TTC549 (cell line): ENCODE data around the gene GCLC.
"Not testable (repeated sequence)": the region's sequence is repeated elsewhere in the genome, so short reads cannot be mapped to it uniquely, and the experiment has no call there.

Source experiments
- FAIRE-seq: peaks from 2 replicates; lab custom pipeline; 2012; peaks lifted over from hg19 to GRCh38; lab: Jason Lieb, UNC

GCLC gene

DNA sequence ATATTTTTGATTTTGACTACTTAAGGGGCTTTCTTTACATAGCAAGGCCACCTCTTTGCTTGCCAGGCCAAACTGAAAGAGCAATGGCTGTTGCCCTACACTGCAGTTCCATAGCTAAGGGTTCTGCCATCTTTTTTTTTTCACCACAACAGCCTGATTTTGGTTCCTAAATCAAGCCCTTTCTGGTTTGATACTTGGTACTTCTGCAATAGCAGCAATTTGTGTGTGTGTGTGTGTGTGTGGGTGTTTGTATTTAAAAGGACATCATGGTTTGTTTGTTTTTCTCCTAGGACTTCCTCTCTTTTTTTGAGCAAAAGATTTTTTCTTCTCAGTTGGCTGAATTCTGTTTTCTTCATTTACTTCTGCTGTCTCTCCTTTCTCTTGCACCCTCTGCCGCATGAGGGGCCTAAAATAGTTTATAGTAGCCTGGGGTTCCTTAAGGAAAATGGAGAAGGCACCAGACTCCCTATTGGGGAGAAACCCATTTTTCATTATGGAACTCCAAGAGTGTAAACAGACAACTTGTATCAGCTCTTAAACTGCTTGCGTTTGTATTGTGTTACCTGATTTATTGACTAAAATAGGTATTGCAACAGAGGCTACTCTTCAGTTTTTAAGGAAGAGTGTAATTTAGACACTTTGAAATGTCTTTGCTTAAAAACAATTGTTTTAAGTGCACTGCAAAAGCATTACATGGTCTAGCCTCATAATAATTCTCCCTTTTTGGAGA is 12.2 kb upstream of the GCLC start:
- FAIRE-seq: no peak

- FAIRE-seq: not testable (repeated sequence)
Measured at GRCh38 chr6:53553600-53553999, 8.7 kb upstream of the GCLC start.

DNA sequence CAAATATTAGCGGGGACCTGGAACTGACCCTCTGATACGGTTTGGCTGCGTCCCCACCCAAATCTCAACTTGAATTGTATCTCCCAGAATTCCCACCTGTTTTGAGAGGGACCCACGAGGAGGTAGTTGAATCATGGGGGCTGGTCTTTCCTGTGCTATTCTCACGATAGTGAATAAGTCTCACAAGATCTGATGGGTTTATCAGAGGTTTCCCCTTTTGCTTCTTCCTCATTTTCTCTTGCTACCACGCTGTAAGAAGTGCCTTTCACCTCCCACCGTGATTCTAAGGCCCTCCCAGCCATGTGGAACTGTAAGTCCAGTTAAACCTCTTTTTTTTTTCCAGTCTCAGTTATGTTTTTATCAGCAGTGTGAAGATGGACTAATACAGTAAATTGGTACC is 6.8 kb upstream of the GCLC start:
- FAIRE-seq: not testable (repeated sequence)

DNA sequence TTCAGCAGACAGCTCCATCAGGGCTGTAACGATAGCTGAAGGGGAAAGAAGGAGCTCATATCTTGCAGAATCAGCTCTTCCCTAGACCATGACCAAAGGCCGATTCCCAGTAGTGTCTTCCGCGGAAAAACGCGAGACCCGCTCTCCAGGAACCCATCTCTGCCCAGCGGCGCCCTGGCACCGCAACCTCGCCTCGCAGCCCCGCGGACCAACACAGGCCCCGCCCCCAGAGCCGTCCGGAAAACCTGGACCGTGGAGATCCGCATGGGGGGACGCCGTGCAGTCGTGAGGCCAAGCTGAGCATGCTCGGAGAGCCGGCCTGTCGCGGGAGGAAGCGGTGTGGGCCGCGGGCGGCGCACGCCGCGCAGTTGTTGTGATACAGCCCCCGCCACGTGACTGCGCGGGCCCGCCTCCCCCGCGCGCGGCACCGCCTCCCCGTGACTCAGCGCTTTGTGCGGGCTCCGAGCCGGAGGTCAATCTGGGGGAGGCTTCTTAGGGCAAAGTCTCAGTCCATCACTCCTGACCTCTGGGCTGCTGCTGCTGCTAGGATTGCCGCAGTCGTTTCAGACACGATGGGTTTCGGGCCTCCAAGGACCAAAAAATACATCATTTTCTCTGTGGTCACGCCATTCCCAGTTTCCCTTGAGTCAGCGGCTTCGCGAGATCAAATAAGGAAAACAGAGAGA is 3.1 kb upstream of the GCLC start:
- no peak for FAIRE-seq

GRCh38 chr6:53547166-53547810 is 2.4 kb upstream of the GCLC start:
- FAIRE-seq: no peak

DNA sequence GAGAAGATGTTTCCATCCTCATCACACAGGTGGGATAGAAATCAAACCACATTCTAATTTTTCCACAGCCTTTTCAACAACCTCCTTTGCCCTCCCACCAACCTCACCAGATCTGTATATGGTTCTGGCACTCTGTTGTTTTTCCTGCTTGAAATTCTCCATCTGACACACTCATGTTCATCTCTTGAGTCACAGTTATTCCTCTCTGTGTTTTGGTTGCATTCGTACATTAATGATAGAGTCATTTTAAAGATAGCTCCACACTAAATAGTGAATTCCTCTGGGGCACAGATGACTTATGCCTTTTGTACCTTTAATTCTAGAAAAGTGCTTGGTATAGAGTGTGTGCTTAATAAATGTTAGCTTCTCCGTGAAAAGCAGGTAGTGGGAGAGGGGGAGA is 1.4 kb upstream of the GCLC start:
- FAIRE-seq: no peak

DNA sequence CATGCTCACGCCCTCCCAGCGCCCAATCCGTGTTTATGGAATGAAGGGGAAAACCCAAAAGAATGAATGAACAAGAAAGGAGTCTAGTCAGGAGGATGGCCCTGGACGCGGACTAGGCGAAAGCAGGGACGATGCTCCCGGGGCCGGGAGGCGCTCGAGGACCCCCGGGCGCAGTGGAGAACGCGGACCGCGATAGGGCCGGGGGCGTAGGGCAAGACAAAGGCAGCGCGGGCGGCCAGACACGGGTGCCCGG is 758 bp downstream of the GCLC start:
- FAIRE-seq: no peak

DNA sequence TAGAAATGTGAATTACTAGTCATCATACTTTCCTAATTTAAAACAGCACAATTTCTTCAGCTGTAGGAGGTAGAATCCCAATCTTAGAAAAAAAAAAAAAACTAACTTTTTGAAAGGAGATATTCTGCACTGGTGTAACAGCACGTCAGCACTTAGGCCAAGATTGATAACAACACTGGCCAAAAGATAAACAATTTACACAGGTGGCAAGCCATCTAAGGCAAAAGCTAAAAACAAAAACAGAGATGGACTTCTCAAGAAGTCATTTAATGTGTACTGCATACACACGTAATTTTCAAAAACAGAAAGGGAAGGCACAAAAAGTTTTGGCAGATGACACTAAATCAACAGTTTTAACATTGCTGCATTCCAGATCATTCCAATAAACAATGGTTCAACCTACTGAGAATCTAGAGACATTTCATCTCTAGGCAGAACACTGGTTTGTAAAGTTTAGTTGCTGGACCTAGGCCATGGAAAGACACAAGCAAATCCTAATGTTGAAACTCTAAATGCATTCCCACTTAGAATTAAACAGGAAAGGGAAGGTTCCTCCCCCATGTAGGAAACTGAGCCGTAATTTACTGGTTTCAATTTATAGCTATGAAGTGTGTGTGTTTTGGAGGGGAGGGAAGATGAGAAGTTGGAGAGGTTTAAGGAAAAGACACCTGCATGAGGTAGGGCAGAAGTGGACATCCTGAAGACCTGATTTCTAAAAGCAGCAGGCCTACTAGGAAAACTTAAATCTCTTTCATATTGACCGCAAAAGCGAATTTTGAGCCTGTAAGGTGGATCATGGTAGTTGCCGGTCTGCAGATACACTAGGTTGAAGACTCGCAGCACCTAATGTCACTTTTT is 1.3 kb downstream of the GCLC start:
- no peak for FAIRE-seq

- FAIRE-seq: no peak
Measured at GRCh38 chr6:53541900-53542299, 3.0 kb downstream of the GCLC start.

DNA sequence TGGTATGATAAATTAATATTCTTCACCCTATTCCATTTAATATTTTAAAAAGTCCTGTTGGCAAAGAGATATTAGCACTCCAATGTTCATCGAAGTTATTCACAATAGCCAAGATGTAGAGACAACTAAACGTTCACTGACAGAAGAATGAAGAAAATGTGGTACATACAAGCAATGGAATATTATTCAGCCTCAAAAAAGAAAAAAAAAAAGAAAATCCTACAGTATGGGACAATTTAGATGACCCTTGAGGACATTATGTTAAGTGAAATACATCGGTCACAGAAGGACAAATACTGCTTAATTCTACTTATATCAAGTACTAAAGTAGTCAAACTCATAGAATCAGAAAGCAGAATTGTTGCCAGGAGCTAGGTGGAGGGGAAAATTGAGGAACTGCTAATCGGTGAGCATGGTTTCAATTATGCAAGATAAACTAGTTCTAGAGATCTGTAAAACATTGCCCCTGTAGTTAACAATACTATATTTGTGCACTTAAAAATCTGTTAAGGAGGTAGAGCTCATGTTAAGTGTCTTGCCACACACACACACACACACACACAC is 4.7 kb downstream of the GCLC start:
- FAIRE-seq: no peak

DNA sequence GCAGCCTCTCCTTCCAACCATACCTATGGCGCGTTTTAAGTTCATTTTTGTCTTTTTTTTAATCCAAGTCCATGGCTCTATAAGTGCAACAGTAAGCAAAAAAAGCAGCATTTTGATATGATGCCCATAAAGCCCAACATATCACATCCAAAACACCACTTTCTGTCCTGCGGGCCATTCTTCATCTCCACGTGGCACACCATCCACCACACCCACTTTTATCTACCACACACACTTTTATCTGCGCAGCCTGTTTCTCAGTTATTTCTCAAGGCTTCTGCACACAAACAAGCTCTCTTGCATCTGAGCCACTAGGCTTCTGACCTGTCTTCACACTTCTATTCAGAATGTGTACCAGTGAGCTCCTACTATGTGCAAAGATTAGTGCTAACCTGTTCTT is 5.3 kb downstream of the GCLC start:
- FAIRE-seq: no peak

GRCh38 chr6:53536561-53536960 is 8.3 kb downstream of the GCLC start:
- FAIRE-seq: no peak

GRCh38 chr6:53532942-53533341 is 12.0 kb downstream of the GCLC start:
- no peak for FAIRE-seq

GRCh38 chr6:53532061-53532797 is 12.7 kb downstream of the GCLC start:
- FAIRE-seq: no peak

GRCh38 chr6:53530780-53531386 is 14.0 kb downstream of the GCLC start:
- FAIRE-seq: no peak

DNA sequence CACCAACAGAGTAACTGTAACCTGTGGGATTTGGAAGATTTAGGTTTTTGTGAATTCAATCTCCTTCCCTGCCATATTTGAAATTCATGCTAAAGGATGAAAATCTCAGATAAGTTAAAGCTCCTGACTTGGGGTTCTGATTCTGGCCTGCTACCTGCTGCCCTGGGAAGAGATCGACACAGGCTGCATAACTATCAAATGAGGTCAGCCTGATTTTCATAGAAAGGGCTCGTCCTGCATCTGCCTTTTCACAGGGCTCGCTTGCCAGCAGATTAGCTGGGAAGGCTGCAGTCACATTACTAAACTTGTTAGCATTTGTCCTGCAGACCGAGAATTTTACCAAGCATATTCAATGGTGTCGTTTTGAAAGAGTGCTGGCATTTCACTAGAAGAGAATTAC is 14.6 kb downstream of the GCLC start:
- FAIRE-seq: no peak

- FAIRE-seq: no peak
Measured at GRCh38 chr6:53529324-53530036, 15.4 kb downstream of the GCLC start.

DNA sequence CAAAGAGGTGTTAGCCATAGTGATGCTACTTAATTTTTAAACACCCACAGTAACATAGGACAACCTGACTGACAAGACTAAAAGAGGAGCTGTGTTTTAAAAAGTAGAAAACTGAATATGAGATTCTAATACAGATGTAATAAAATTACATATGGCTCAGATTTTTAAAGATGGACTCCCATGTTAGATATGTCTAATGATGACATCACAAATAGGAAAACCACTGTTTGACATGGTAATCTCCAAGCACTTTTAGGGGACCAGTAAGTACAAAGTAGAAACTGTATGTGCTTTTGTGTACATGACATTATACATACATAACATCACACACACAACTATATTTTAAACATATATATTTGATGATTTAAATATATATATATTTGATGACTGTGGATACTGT is 16.8 kb downstream of the GCLC start:
- FAIRE-seq: no peak

DNA sequence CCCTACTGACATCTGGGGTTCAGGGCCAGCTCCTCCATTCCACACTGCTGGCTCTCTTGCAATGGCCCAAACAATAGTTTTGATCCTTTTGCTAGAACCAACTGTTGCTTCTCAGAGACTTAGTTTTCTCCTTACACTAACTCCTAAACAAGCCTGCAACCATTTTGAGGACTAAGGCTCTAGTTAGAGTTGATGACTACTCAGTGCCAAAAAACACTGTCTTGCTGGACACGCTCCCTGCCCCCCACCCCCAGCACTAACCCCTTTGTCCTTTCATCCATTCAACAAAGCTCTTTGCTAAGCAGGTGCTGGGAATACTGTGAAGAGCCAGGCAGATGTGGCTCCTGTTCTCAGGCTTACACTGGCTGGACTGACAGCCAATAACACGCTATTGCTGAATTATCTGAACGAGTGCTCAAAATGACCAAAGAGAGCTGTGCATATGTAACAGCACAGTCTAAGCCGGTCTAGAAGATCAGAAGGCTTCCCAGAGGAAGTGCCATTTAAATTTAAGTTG is 17.6 kb downstream of the GCLC start:
- FAIRE-seq: no peak

DNA sequence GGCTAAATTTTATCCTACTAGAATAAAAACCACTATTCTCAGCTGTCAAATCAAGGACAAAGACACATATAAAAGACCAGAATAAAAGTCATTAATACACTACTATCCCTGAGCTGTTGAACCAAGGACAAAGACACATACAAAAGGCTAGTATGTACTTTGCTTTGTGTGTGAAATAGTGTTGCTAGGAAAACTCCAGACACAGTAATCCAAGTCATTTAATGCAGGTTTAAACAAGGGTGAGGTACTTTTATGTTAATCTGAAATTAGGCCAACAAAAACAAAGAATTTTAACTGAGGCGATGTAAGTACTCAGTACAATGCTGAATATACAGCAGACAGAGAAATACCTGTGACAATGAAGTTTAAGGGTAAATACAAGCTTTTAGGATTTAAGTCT is 18.9 kb downstream of the GCLC start:
- no peak for FAIRE-seq

- no peak for FAIRE-seq
Measured at GRCh38 chr6:53524455-53524815, 20.5 kb downstream of the GCLC start.
